Measurements from ENCODE around the gene DCUN1D5.
"Not testable (repeated sequence)": the region's sequence is repeated elsewhere in the genome, so short reads cannot be mapped to it uniquely, and the experiment has no call there.

Gene DCUN1D5

DNA sequence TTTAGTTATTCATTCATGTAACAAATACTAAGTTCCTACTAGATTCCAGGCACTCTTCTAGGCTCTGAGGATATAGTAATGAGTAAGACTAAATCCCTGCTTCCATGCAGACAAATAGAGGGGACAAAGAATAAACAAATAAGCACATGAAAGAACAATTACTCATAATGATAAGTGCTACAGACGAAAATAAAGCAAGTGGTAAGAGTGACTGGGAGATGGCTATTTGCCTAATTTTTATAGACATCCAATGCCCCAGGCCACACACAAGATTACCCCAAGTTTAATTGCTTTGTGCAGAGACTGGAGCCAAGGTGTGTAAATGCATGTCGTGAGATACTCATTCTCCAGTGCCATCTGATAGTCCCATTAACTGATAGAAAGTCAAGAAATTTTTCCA lies 62.6 kb downstream of the DCUN1D5 start:
- TF ChIP-seq, protein P1, sequence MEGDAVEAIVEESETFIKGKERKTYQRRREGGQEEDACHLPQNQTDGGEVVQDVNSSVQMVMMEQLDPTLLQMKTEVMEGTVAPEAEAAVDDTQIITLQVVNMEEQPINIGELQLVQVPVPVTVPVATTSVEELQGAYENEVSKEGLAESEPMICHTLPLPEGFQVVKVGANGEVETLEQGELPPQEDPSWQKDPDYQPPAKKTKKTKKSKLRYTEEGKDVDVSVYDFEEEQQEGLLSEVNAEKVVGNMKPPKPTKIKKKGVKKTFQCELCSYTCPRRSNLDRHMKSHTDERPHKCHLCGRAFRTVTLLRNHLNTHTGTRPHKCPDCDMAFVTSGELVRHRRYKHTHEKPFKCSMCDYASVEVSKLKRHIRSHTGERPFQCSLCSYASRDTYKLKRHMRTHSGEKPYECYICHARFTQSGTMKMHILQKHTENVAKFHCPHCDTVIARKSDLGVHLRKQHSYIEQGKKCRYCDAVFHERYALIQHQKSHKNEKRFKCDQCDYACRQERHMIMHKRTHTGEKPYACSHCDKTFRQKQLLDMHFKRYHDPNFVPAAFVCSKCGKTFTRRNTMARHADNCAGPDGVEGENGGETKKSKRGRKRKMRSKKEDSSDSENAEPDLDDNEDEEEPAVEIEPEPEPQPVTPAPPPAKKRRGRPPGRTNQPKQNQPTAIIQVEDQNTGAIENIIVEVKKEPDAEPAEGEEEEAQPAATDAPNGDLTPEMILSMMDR (IDR thresholded peaks at IDR 0.05; ENCODE audit: insufficient read depth, low read length, poor library complexity, severe bottlenecking) = no peak
- no peak for DNase-seq (ENCODE audit: extremely low read depth, insufficient read length)
- H3K36me3 ChIP-seq (ENCODE audit: control insufficient read depth, insufficient read depth, low read length) = no peaks in the 10 kb centered on the region
- no peak overlapping the region for H3K4me3 ChIP-seq (replicated peaks; ENCODE audit: low read depth, low read length)
- no peaks in the 10 kb centered on the region for H3K27me3 ChIP-seq (replicated peaks; ENCODE audit: control insufficient read depth, insufficient read depth, low read length)

GRCh38 chr11:103028304-103029020 lies 63.5 kb downstream of the DCUN1D5 start:
- not testable (repeated sequence) for H3K4me3 ChIP-seq (replicated peaks; ENCODE audit: low read depth, low read length); H3K27me3 ChIP-seq (replicated peaks; ENCODE audit: control insufficient read depth, insufficient read depth, low read length); H3K36me3 ChIP-seq (ENCODE audit: control insufficient read depth, insufficient read depth, low read length)
- peak; percentile 43 for DNase-seq (ENCODE audit: extremely low read depth, insufficient read length)

DNA sequence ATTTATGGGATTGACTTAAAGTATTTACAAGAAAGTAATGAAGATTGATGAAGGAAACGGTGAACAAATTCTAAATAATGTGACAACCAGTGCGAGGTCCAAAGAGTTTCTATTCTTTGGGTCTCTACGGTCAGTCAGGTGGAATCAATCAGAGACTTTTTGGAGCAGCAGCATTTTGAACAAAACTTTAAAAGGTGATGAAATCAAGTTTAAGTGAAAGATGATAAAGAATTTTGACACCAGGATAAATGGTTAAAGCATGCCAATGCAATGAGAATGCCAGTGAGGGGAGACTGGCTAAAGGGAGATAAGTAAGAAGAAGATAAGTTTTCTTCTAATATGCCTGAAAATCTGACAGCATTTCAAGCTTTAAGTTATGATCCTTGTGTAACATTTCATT lies 67.9 kb downstream of the DCUN1D5 start:
- Histone ChIP-seq H3K36me3 (ENCODE audit: control insufficient read depth, insufficient read depth, low read length) (no peaks in the 10 kb centered on the region), H3K27me3 (replicated peaks; ENCODE audit: control insufficient read depth, insufficient read depth, low read length) (no peaks in the 10 kb centered on the region), H3K4me3 (replicated peaks; ENCODE audit: low read depth, low read length) (no peak overlapping the region)
- DNase-seq (ENCODE audit: extremely low read depth, insufficient read length) = no peak
- TF ChIP-seq, protein P1 (IDR thresholded peaks at IDR 0.05; ENCODE audit: insufficient read depth, low read length, poor library complexity, severe bottlenecking) = no peak

DNA sequence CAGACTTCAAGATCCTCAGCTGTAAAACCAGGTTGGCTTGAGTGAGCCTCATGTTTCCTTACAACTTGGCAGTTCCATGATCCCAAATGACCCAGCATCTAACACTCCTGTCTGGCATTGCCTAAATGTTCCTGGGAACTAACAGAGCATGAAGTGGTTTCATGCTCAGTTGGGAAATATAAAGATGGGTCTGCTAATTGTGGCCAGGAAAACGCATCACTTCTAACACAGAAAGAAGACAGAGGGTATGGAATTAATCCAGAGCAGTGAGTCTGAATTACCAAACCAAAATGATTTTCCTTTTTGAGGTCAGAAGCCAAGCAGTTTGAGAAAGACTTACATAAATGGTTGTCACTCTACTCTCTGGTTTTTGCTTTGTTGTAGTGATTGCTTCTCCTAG lies 75.9 kb downstream of the DCUN1D5 start:
- no peak for DNase-seq (ENCODE audit: extremely low read depth, insufficient read length)
- TF ChIP-seq, protein P1 (IDR thresholded peaks at IDR 0.05; ENCODE audit: insufficient read depth, low read length, poor library complexity, severe bottlenecking) = no peak
- H3K36me3 ChIP-seq (ENCODE audit: control insufficient read depth, insufficient read depth, low read length) = no peaks in the 10 kb centered on the region
- no peaks in the 10 kb centered on the region for H3K27me3 ChIP-seq (replicated peaks; ENCODE audit: control insufficient read depth, insufficient read depth, low read length)
- no peak overlapping the region for H3K4me3 ChIP-seq (replicated peaks; ENCODE audit: low read depth, low read length)

- Histone ChIP-seq H3K4me3 (replicated peaks; ENCODE audit: low read depth, low read length) (no peak overlapping the region), H3K27me3 (replicated peaks; ENCODE audit: control insufficient read depth, insufficient read depth, low read length) (no peaks in the 10 kb centered on the region), H3K36me3 (ENCODE audit: control insufficient read depth, insufficient read depth, low read length) (no peaks in the 10 kb centered on the region)
- DNase-seq (ENCODE audit: extremely low read depth, insufficient read length) = no peak
- TF ChIP-seq, protein P1 (IDR thresholded peaks at IDR 0.05; ENCODE audit: insufficient read depth, low read length, poor library complexity, severe bottlenecking) = no peak
These were observed 78.5 kb downstream of the DCUN1D5 start for GRCh38 chr11:103013421-103013820.
